Stimulated activated CD8-positive, alpha-beta memory T cell treated with anti-CD3 and anti-CD28 coated beads, Interleukin-15, amount 100 ng/mL, for 4 hours (primary cell): ENCODE data around the gene DPY19L3.
"Not testable (repeated sequence)": the region's sequence is repeated elsewhere in the genome, so short reads cannot be mapped to it uniquely, and the experiment has no call there.

ENCODE experiments used
- DNase-seq, 2 donors: peaks; one replicate each; pipeline ENCODE4 v3.0.0-alpha.2; 2020; ENCODE audit warnings: low read depth in 2 of 2

The DPY19L3 gene

GRCh38 chr19:32512498-32512897 lies 106.9 kb downstream of the DPY19L3 start:
- not testable (repeated sequence) for DNase-seq

- DNase-seq, result no peak
Observed at GRCh38 chr19:32519023-32519422, 113.5 kb downstream of the DPY19L3 start.

- no peak for DNase-seq
Observed at GRCh38 chr19:32522967-32523366, 117.4 kb downstream of the DPY19L3 start.

- DNase-seq, result no peak
Observed at GRCh38 chr19:32526895-32527294, 121.3 kb downstream of the DPY19L3 start.

- DNase-seq, result no peak
Observed at GRCh38 chr19:32530773-32531172, 125.2 kb downstream of the DPY19L3 start.

GRCh38 chr19:32532233-32532632 lies 126.7 kb downstream of the DPY19L3 start:
- no peak for DNase-seq
